Tibial nerve (tissue), 4 donors: Measurements from ENCODE around the gene CHEK2. TPM values are rescaled to one million over a fixed set of nuclear protein-coding genes. Genes with fewer than 3 reads are reported as not detected.
A peak's percentile ranks its signal among the peaks of the same experiment; 100 is the strongest.
"Not testable (repeated sequence)": the region's sequence is repeated elsewhere in the genome, so short reads cannot be mapped to it uniquely, and the experiment has no call there.

ENCODE experiments used
- DNase-seq, 2 donors: peaks; one replicate each; pipeline ENCODE4 v3.0.0-alpha.2; 2019; ENCODE audit warnings: low spot score in 2 of 2
- H3K27ac ChIP-seq, 4 donors: fragments of 200-600 bp; sonication (generic) in 3 of 4; one replicate each; pipeline ENCODE4 v1.5.1; 2017 to 2019; ENCODE audit warnings: mild to moderate bottlenecking in 1 of 4
- H3K27me3 ChIP-seq, 2 donors: fragments of 200-600 bp; sonication (generic) in 1 of 2; one replicate each; pipeline versions ENCODE4 v1.5.1 to v1.6.0; 2017 to 2019
- H3K36me3 ChIP-seq, 3 donors: fragments of 200-600 bp; sonication (generic); one replicate each; pipeline ENCODE4 v1.5.1; 2018 to 2019
- H3K4me1 ChIP-seq, 4 donors: fragments of 200-600 bp; sonication (generic) in 3 of 4; one replicate each; pipeline ENCODE4 v1.5.1; 2017 to 2019
- H3K4me3 ChIP-seq, 4 donors: fragments of 200-600 bp; sonication (generic) in 3 of 4; one replicate each; pipeline ENCODE4 v1.5.1; 2017 to 2019; ENCODE audit warnings: mild to moderate bottlenecking in 1 of 4, moderate library complexity in 1 of 4
- H3K9me3 ChIP-seq, 4 donors: fragments of 200-600 bp; sonication (generic) in 3 of 4; one replicate each; pipeline ENCODE4 v1.5.1; 2017 to 2019
- EP300 ChIP-seq, 2 donors: sonication (generic); formaldehyde crosslinking; IDR thresholded peaks; one replicate each; pipeline ENCODE4 v1.6.1; 2017; ENCODE audit warnings: antibody characterized with exemption in 2 of 2, mild to moderate bottlenecking in 1 of 2
- POLR2A ChIP-seq, 2 donors: fragments of 450-650 bp; IDR thresholded peaks; one replicate each; pipeline ENCODE4 v1.6.1; 2017; ENCODE audit warnings: antibody characterized with exemption in 2 of 2, mild to moderate bottlenecking in 2 of 2, moderate library complexity in 2 of 2
- WGBS, 2 donors: methylation state at CpG; one replicate each; pipeline ENCODE4 v1.1.5; 2018; 5-methylcytosine and 5-hydroxymethylcytosine counted together
- total RNA-seq, 4 donors: library from RNA; depleted of rRNA; stranded (reverse); fragments of >200 nt; gene quantifications; one replicate each; pipeline ENCODE4 v1.1.0, GENCODE V29; 2016
- TF ChIP-seq, protein P1 (sequence below), 5 experiments: fragments of 200-600 bp in 3 of 5; fragments of 450-650 bp in 2 of 5; sonication (generic) in 3 of 5; IDR thresholded peaks; one replicate each; pipeline ENCODE4 v1.5.1; 2016 to 2019; ENCODE audit warnings: antibody characterized with exemption in 5 of 5, mild to moderate bottlenecking in 3 of 5, moderate library complexity in 2 of 5

Gene CHEK2
- total RNA-seq, 4 donors from 2014 or later: 7.4 to 22.0 (median 13.1) TPM

GRCh38 chr22:28680813-28681490 lies 60.7 kb downstream of the CHEK2 start:
- H3K36me3 ChIP-seq, H3K27ac ChIP-seq, DNase-seq, H3K27me3 ChIP-seq, H3K9me3 ChIP-seq, H3K4me3 ChIP-seq: not testable (repeated sequence)
- 88% methylated on average over 5 of the region's 5 CpGs for whole genome bisulfite sequencing, 2 donors
- peaks cover 0 to 12% (median 0%) of the 10 kb centered on the region in 4 donors for H3K4me1 ChIP-seq

DNA sequence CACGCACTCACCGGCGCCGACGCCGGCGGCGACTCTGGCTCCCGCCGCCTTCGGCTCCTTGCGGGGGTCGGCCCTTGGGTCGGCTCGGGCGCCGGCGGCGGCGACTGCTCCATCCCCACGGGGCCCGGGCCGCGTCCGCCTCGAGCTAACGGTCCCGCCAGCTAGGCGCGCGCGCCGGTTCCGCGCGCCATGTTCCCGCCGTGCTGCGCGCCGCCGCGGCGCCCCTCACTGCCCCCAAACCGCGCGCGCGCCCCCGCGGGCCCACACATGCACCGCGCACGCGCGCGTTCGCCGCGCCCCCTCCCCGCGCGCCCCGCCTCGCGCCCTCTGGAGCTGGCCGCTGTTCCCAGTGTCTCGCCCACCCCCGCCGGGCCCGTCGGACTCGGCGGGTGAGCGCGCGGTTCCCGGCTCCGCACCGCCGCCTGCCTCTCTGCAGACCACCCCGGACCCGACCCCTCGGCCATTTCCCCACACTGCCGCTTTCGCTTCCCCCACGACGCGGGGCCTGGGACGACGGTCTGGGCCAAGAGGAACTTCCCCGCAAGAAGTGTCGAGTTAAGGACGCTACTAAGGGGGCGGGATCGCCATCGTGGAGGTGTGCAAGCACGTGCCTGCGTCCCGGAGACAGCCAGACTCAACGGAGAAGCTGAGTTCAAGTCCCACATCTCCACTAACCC lies 61.9 kb downstream of the CHEK2 start, which contains the start of gene TTC28:
Gene TTC28 (minus strand): TSS at position 230 of the 677 bp plus-strand sequence. CDS start 117 bp downstream, at position 113.
- H3K36me3 ChIP-seq, H3K9me3 ChIP-seq, H3K27me3 ChIP-seq: not testable (repeated sequence)
- peaks cover 0 to 12% (median 0%) of the 10 kb centered on the region in 4 donors for H3K4me1 ChIP-seq
- H3K27ac ChIP-seq: peak within 1 kb of the TSS; percentile 45 to 85 (median 79)
- 2 to 4% methylated on average over 17 to 49 of the region's 101 CpGs for WGBS, 2 donors
- H3K4me3 ChIP-seq: peak within 1 kb of the TSS; percentile 70 to 97 (median 80)
- TF ChIP-seq POLR2A (IDR thresholded peaks at IDR 0.05): peak; percentile 11 to 58
- TF ChIP-seq, protein P1, sequence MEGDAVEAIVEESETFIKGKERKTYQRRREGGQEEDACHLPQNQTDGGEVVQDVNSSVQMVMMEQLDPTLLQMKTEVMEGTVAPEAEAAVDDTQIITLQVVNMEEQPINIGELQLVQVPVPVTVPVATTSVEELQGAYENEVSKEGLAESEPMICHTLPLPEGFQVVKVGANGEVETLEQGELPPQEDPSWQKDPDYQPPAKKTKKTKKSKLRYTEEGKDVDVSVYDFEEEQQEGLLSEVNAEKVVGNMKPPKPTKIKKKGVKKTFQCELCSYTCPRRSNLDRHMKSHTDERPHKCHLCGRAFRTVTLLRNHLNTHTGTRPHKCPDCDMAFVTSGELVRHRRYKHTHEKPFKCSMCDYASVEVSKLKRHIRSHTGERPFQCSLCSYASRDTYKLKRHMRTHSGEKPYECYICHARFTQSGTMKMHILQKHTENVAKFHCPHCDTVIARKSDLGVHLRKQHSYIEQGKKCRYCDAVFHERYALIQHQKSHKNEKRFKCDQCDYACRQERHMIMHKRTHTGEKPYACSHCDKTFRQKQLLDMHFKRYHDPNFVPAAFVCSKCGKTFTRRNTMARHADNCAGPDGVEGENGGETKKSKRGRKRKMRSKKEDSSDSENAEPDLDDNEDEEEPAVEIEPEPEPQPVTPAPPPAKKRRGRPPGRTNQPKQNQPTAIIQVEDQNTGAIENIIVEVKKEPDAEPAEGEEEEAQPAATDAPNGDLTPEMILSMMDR (IDR thresholded peaks at IDR 0.05): peak in 3 of 5 experiments; percentile 7 to 20 (median 8)
- DNase-seq: peak; percentile 65 to 72

GRCh38 chr22:28678778-28679610 lies 62.6 kb downstream of the CHEK2 start:
- 8 to 12% methylated on average over 46 to 52 of the region's 58 CpGs for WGBS, 2 donors
- Histone ChIP-seq H3K4me1 (peaks cover 0 to 16% (median 0%) of the 10 kb centered on the region in 4 donors), H3K27ac (peak overlapping the region; percentile 28 to 85 (median 76)), H3K4me3 (peak overlapping the region; percentile 70 to 97 (median 80))
- H3K27me3 ChIP-seq, H3K36me3 ChIP-seq, H3K9me3 ChIP-seq: not testable (repeated sequence)
- DNase-seq: peak in 1 of 2 donors; percentile 17

DNA sequence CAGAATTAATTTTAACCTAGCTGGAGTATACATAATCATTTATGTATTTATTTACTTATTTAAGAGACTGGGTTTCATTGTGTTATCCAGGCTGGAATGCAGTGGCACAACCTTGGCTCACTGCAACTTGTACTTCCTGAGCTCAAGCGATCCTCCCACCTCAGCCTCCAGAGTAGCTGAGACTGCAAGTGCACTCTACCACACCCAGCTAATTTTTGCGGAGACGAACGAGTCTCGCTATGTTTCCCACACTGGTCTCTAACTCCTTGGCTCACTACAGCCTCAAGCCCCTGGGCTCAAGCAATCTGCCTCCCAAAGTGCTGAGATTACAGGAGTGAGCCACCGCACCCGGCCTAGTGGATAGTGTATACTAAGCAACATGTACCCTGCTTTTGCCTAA lies 63.5 kb downstream of the CHEK2 start:
- 57 to 58% methylated on average over 7 of the region's 7 CpGs for WGBS, 2 donors
- not testable (repeated sequence) for DNase-seq, H3K27me3 ChIP-seq, H3K9me3 ChIP-seq, H3K36me3 ChIP-seq, H3K27ac ChIP-seq
- H3K4me3 ChIP-seq: peak overlapping the region in 1 of 4 donors; percentile 97
- peaks cover 0 to 18% (median 0%) of the 10 kb centered on the region in 4 donors for H3K4me1 ChIP-seq

GRCh38 chr22:28674121-28674563 lies 67.5 kb downstream of the CHEK2 start:
- Histone ChIP-seq H3K9me3 (no peaks in the 10 kb centered on the region), H3K27me3 (no peaks in the 10 kb centered on the region), H3K27ac (no peak overlapping the region), H3K36me3 (no peaks in the 10 kb centered on the region), H3K4me1 (peaks cover 0 to 13% (median 0%) of the 10 kb centered on the region in 4 donors), H3K4me3 (no peak overlapping the region)
- TF ChIP-seq EP300 (IDR thresholded peaks at IDR 0.05): no peak
- TF ChIP-seq POLR2A (IDR thresholded peaks at IDR 0.05): no peak
- TF ChIP-seq, protein P1 (IDR thresholded peaks at IDR 0.05): no peak
- WGBS, 2 donors: 53 to 59% methylated on average over 3 of the region's 3 CpGs
- DNase-seq: no peak

DNA sequence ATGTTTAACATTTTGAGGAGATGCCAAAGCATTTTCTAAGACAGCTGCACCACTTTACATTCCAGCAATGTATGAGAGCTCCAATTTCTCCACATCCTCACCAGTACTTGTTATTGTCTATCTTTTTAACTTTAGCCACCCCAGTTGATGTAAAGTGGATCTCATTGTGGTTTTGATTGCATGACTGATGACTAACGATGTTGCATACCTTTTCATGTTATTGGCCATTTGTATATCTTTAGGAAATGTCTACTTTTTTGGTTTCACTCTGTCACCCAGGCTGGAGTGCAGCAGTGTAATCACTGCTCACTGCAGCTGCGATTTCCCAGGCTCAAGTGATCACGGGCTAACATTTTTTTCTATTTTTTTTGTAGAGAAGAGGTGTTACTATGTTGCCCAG lies 70.9 kb downstream of the CHEK2 start:
- no peak for DNase-seq
- Histone ChIP-seq H3K36me3 (no peaks in the 10 kb centered on the region), H3K4me1 (peaks cover 0 to 6% (median 0%) of the 10 kb centered on the region in 4 donors), H3K27me3 (no peaks in the 10 kb centered on the region), H3K27ac (no peak overlapping the region), H3K4me3 (no peak overlapping the region), H3K9me3 (no peaks in the 10 kb centered on the region)
- TF ChIP-seq, protein P1 (IDR thresholded peaks at IDR 0.05): no peak
- TF ChIP-seq POLR2A (IDR thresholded peaks at IDR 0.05) (no peak), EP300 (IDR thresholded peaks at IDR 0.05) (no peak)
- WGBS, 2 donors: 97% methylated on average over 3 of the region's 3 CpGs
